H1 (cell line): ENCODE measurements around the gene POLR3E. TPM values are rescaled to one million over a fixed set of nuclear protein-coding genes. Genes with fewer than 3 reads are reported as not detected.

ENCODE experiments used
- CBX5 ChIP-seq: fragments of 300-800, 300-1000 bp; sonication (generic); IDR thresholded peaks from 2 replicates; pipeline ENCODE4 v1.7.1; 2016; ENCODE audit warnings: antibody characterized with exemption, low read length, low read depth
- POU5F1 ChIP-seq: IDR thresholded peaks from 2 replicates; pipeline ENCODE4 v1.6.1; 2011; ENCODE audit warnings: low read depth, mild to moderate bottlenecking, low read length, moderate library complexity
- RXRA ChIP-seq: IDR thresholded peaks from 2 replicates; pipeline ENCODE4 v1.6.1; 2011; ENCODE audit warnings: low read depth, mild to moderate bottlenecking, low read length, moderate library complexity; ENCODE audit not compliant: insufficient read depth
- SP2 ChIP-seq: IDR thresholded peaks from 2 replicates; pipeline ENCODE4 v1.6.1; 2012; ENCODE audit warnings: mild to moderate bottlenecking, low read length, inconsistent platforms
- polyA plus RNA-seq, 7 experiments: library from polyadenylated mRNA; depleted of rRNA in 3 of 7; stranded (reverse) in 5 of 7; unstranded in 2 of 7; fragments of >200 nt in 5 of 7; fragments of 200-250 nt in 2 of 7; gene quantifications; 1 replicate in 5 of 7; 2 replicates in 1 of 7; 4 replicates in 1 of 7; pipeline versions ENCODE4 v1.2.1 to v1.2.3, GENCODE V29; 2011 to 2013; ENCODE audit warnings: missing spikeins in 2 of 7, mixed read lengths in 2 of 7
- total RNA-seq: library from RNA; stranded (reverse); fragmentation: NEBNext Ultra II Directional; extraction: Animal tissue kit (Norgen Biotek cat#: 25700); gene quantifications from 2 replicates; pipeline ENCODE4 v1.2.1, GENCODE V29; 2021

POLR3E gene
- total and polyA plus RNA-seq, 2 of the 8 experiments (the other 6 are each of a cell fraction or from before 2014, with no cell fraction given) = 96.5 to 125 TPM

- TF ChIP-seq SP2 (no peak), POU5F1 (no peak), RXRA (no peak), CBX5 (no peak)
- TF ChIP-seq, all 59 proteins: peak for 0
These were observed 44.9 kb upstream of the POLR3E start (continued) for GRCh38 chr16:22252317-22252716.
